Small intestine (tissue), 7 donors: ENCODE measurements around the gene CTNNA3. TPM values are rescaled to one million over a fixed set of nuclear protein-coding genes. Genes with fewer than 3 reads are reported as not detected.

ENCODE experiments used
- DNase-seq, 2 donors: peaks; one replicate each; pipeline versions ENCODE4 v3.0.0 to v3.0.0-alpha.2; 2013
- FAIRE-seq: peaks from 2 replicates; lab custom pipeline; 2012; peaks lifted over from hg19 to GRCh38; lab: Jason Lieb, UNC
- H3K27ac ChIP-seq, 3 donors: one replicate each; pipeline ENCODE4 v1.5.1; 2013; ENCODE audit warnings: low read length in 2 of 3, mild to moderate bottlenecking in 2 of 3, control low read depth in 1 of 3, inconsistent platforms in 1 of 3, low read depth in 1 of 3, moderate library complexity in 1 of 3
- H3K27me3 ChIP-seq, 3 donors: one replicate each; pipeline ENCODE4 v1.6.1; 2013; ENCODE audit warnings: low read length in 3 of 3, inconsistent platforms in 1 of 3; ENCODE audit not compliant: control insufficient read depth in 3 of 3, insufficient read depth in 3 of 3
- H3K36me3 ChIP-seq, 3 donors: one replicate each; pipeline ENCODE4 v1.6.1; 2013; ENCODE audit warnings: low read length in 3 of 3, inconsistent platforms in 1 of 3, low read depth in 1 of 3, mild to moderate bottlenecking in 1 of 3, moderate library complexity in 1 of 3; ENCODE audit not compliant: control insufficient read depth in 3 of 3, insufficient read depth in 2 of 3
- H3K4me1 ChIP-seq, 3 donors: one replicate each; pipeline ENCODE4 v1.6.1; 2013; ENCODE audit warnings: low read length in 2 of 3, inconsistent platforms in 1 of 3, low read depth in 1 of 3, mild to moderate bottlenecking in 1 of 3, moderate library complexity in 1 of 3; ENCODE audit not compliant: control insufficient read depth in 3 of 3, insufficient read depth in 2 of 3
- H3K4me3 ChIP-seq, 3 donors: one replicate each; pipeline ENCODE4 v1.5.1; 2013; ENCODE audit warnings: low read length in 3 of 3, control low read depth in 1 of 3, inconsistent platforms in 1 of 3, low read depth in 1 of 3, mild to moderate bottlenecking in 1 of 3, moderate library complexity in 1 of 3
- H3K9me3 ChIP-seq, 2 donors: one replicate each; pipeline ENCODE4 v1.6.1; 2013; ENCODE audit warnings: low read depth in 1 of 2, low read length in 1 of 2; ENCODE audit not compliant: control insufficient read depth in 2 of 2, insufficient read depth in 1 of 2
- WGBS, 3 donors: extraction: QIAGEN DNeasy Blood & Tissue Kit; methylation state at CpG; one replicate each; pipeline ENCODE4 v1.1.7; 2013; 5-methylcytosine and 5-hydroxymethylcytosine counted together
- polyA plus RNA-seq, 4 donors: library from polyadenylated mRNA; stranded (reverse) in 3 of 4; unstranded in 1 of 4; fragments of 200-250 nt in 3 of 4; fragments of 120-200 nt in 1 of 4; gene quantifications; one replicate each; pipeline versions ENCODE4 v1.2.1 to v1.2.3, GENCODE V29; 2013
- donor health status: healthy with polysubstance abuse.
- donor health status: control.
- donor health status: control.
- donor health status: Bipolar disorder and iron deficiency.
- donor health status: healthy.

CTNNA3 gene
- polyA plus RNA-seq, 4 donors, result 0.24 to 0.38 TPM; not detected in 2

GRCh38 chr10:66860376-66860945, 835.5 kb downstream of the CTNNA3 start:
- DNase-seq, result no peak
- no peak overlapping the region for H3K4me3 ChIP-seq

GRCh38 chr10:66852811-66853210, 843.2 kb downstream of the CTNNA3 start:
- no peak overlapping the region for H3K27ac ChIP-seq
- FAIRE-seq, result no peak
- no peaks in the 10 kb centered on the region for H3K36me3 ChIP-seq
- H3K27me3 ChIP-seq, result no peaks in the 10 kb centered on the region
- no peaks in the 10 kb centered on the region for H3K4me1 ChIP-seq
- DNase-seq, result no peak
- no peaks in the 10 kb centered on the region for H3K9me3 ChIP-seq
- WGBS, 3 donors, result 14 to 50% (median 29%) methylated on average over 1 of the region's 1 CpG
- H3K4me3 ChIP-seq, result no peak overlapping the region

More at GRCh38 chr10:66860376-66860945, 835.5 kb downstream of the CTNNA3 start:
- no peak overlapping the region for H3K27ac ChIP-seq
- H3K36me3 ChIP-seq, result no peaks in the 10 kb centered on the region
- FAIRE-seq, result no peak
- no peaks in the 10 kb centered on the region for H3K4me1 ChIP-seq
- H3K27me3 ChIP-seq, result no peaks in the 10 kb centered on the region
- WGBS, 3 donors, result 46 to 65% (median 58%) methylated on average over 2 of the region's 2 CpGs
- no peaks in the 10 kb centered on the region for H3K9me3 ChIP-seq

GRCh38 chr10:66848856-66849255, 847.1 kb downstream of the CTNNA3 start:
- H3K36me3 ChIP-seq, result no peaks in the 10 kb centered on the region
- no peaks in the 10 kb centered on the region for H3K9me3 ChIP-seq
- H3K27me3 ChIP-seq, result no peaks in the 10 kb centered on the region
- FAIRE-seq, result no peak
- no peak for DNase-seq
- H3K27ac ChIP-seq, result no peak overlapping the region
- WGBS, 3 donors, result 52 to 72% (median 64%) methylated on average over 3 of the region's 3 CpGs
- no peak overlapping the region for H3K4me3 ChIP-seq
- no peaks in the 10 kb centered on the region for H3K4me1 ChIP-seq

GRCh38 chr10:66844176-66844942, 851.6 kb downstream of the CTNNA3 start:
- FAIRE-seq, result no peak
- peak in 1 of 2 donors; percentile 5 for DNase-seq

GRCh38 chr10:66843396-66843795, 852.6 kb downstream of the CTNNA3 start:
- Histone ChIP-seq H3K27ac (no peak overlapping the region), H3K4me1 (peaks cover 0 to 2% (median 0%) of the 10 kb centered on the region in 3 donors), H3K36me3 (no peaks in the 10 kb centered on the region), H3K9me3 (no peaks in the 10 kb centered on the region), H3K4me3 (no peak overlapping the region), H3K27me3 (no peaks in the 10 kb centered on the region)
- no peak for FAIRE-seq
- WGBS, 3 donors, result 83 to 93% (median 88%) methylated on average over 1 of the region's 1 CpG
- no peak for DNase-seq

More at GRCh38 chr10:66844176-66844942, 851.6 kb downstream of the CTNNA3 start:
- Histone ChIP-seq H3K9me3 (no peaks in the 10 kb centered on the region), H3K36me3 (no peaks in the 10 kb centered on the region), H3K27me3 (no peaks in the 10 kb centered on the region), H3K4me1 (peaks cover 0 to 2% (median 0%) of the 10 kb centered on the region in 3 donors), H3K4me3 (no peak overlapping the region), H3K27ac (no peak overlapping the region)
- WGBS, 3 donors, result 83 to 85% (median 85%) methylated on average over 1 of the region's 1 CpG

DNA sequence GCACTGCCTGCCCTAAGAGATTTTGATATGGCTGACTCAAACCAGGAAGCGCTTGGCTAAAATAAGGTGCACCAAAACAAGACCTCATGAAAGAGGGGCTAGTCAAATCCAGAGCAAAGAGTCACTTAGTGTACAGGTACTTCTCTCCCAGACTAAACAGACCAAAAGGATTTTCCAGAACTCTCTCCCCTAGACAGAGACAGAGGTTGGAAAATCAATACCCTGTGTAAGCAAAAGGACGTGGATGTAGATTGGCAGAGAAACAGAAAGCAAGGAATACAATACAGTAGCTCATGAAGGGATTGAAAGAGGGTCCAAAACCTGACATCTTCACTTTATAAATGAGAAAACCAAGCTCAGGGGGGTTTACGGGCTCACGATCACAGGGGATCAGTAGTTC, 853.1 kb downstream of the CTNNA3 start:
- H3K36me3 ChIP-seq, result no peaks in the 10 kb centered on the region
- 84 to 93% (median 87%) methylated on average over 4 of the region's 4 CpGs for WGBS, 3 donors
- no peak overlapping the region for H3K27ac ChIP-seq
- no peak overlapping the region for H3K4me3 ChIP-seq
- no peaks in the 10 kb centered on the region for H3K27me3 ChIP-seq
- FAIRE-seq (no peak), DNase-seq (no peak)
- H3K4me1 ChIP-seq, result peaks cover 0 to 2% (median 0%) of the 10 kb centered on the region in 3 donors
- H3K9me3 ChIP-seq, result no peaks in the 10 kb centered on the region

- FAIRE-seq, result no peak
- no peaks in the 10 kb centered on the region for H3K36me3 ChIP-seq
- H3K4me3 ChIP-seq, result no peak overlapping the region
- H3K27ac ChIP-seq, result no peak overlapping the region
- 65 to 86% (median 73%) methylated on average over 2 of the region's 2 CpGs for WGBS, 3 donors
- no peaks in the 10 kb centered on the region for H3K9me3 ChIP-seq
- no peak for DNase-seq
- H3K27me3 ChIP-seq, result no peaks in the 10 kb centered on the region
- peaks cover 0 to 2% (median 0%) of the 10 kb centered on the region in 3 donors for H3K4me1 ChIP-seq
These were observed 853.6 kb downstream of the CTNNA3 start for GRCh38 chr10:66842371-66842770.

GRCh38 chr10:66838656-66839055, 857.3 kb downstream of the CTNNA3 start:
- Histone ChIP-seq H3K9me3 (no peaks in the 10 kb centered on the region), H3K27me3 (no peaks in the 10 kb centered on the region), H3K27ac (no peak overlapping the region), H3K36me3 (no peaks in the 10 kb centered on the region), H3K4me3 (no peak overlapping the region), H3K4me1 (peaks cover 0 to 2% (median 0%) of the 10 kb centered on the region in 3 donors)
- no peak for FAIRE-seq
- 92 to 97% (median 93%) methylated on average over 3 of the region's 3 CpGs for WGBS, 3 donors
- no peak for DNase-seq
